Measurements from ENCODE around the gene ZFP57. TPM values are rescaled to one million over a fixed set of nuclear protein-coding genes. Genes with fewer than 3 reads are reported as not detected.

ZFP57 gene
- total RNA-seq, 4 donors from 2014 or later: 4.7 to 6.2 TPM; not detected in 2

DNA sequence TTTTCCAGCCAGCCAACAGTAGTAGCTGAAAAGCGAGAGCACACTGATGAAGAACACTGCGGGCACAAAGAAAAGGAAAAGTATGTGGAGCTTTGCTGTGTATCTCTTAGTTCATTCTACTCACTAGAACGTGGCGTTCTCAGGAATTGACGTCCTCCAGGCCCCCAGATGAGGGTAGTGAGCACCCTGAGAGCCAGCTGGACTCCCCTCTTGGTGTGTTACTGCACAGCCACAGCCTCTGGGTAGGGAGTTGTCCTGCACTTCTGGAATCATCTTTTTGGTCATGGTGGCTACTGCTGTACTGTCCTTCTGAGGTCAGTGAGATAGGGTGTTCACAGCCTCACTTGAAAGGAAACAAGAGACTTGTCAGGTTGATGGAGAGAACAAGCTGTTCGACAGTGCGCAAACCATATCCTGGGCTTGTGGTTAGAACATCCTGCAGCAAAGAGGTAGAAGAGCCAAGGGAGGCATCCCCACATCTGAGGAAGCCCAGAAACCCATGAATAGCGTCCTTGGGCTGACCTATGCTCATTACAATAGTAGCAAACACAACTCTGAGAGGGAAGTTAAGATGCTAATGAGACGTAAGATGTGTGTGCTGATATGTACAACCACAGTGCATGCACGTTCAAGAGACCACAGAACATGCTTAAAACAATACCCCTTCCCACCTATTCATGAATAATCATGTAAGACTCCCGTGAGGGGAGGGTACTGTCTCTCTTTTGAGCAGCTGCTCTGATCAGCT lies 27.7 kb upstream of the ZFP57 start:
- Histone ChIP-seq H3K36me3 (no peaks in the 10 kb centered on the region), H3K27me3 (peaks cover 48% of the 10 kb centered on the region), H3K4me3 (no peak overlapping the region), H3K9me3 (no peaks in the 10 kb centered on the region), H3K4me1 (no peaks in the 10 kb centered on the region), H3K27ac (no peak overlapping the region)
- no peak for ATAC-seq
- WGBS, 2 donors (ENCODE audit: low coverage in 1 of 2): 46 to 72% methylated on average over 6 to 8 of the region's 11 CpGs
- TF ChIP-seq, protein P1, sequence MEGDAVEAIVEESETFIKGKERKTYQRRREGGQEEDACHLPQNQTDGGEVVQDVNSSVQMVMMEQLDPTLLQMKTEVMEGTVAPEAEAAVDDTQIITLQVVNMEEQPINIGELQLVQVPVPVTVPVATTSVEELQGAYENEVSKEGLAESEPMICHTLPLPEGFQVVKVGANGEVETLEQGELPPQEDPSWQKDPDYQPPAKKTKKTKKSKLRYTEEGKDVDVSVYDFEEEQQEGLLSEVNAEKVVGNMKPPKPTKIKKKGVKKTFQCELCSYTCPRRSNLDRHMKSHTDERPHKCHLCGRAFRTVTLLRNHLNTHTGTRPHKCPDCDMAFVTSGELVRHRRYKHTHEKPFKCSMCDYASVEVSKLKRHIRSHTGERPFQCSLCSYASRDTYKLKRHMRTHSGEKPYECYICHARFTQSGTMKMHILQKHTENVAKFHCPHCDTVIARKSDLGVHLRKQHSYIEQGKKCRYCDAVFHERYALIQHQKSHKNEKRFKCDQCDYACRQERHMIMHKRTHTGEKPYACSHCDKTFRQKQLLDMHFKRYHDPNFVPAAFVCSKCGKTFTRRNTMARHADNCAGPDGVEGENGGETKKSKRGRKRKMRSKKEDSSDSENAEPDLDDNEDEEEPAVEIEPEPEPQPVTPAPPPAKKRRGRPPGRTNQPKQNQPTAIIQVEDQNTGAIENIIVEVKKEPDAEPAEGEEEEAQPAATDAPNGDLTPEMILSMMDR (IDR thresholded peaks at IDR 0.05): no peak
- TF ChIP-seq EP300 (IDR thresholded peaks at IDR 0.05): no peak
- no peak for TF ChIP-seq POLR2AphosphoS5 (IDR thresholded peaks at IDR 0.05)
- no peak for TF ChIP-seq POLR2A (IDR thresholded peaks at IDR 0.05)

DNA sequence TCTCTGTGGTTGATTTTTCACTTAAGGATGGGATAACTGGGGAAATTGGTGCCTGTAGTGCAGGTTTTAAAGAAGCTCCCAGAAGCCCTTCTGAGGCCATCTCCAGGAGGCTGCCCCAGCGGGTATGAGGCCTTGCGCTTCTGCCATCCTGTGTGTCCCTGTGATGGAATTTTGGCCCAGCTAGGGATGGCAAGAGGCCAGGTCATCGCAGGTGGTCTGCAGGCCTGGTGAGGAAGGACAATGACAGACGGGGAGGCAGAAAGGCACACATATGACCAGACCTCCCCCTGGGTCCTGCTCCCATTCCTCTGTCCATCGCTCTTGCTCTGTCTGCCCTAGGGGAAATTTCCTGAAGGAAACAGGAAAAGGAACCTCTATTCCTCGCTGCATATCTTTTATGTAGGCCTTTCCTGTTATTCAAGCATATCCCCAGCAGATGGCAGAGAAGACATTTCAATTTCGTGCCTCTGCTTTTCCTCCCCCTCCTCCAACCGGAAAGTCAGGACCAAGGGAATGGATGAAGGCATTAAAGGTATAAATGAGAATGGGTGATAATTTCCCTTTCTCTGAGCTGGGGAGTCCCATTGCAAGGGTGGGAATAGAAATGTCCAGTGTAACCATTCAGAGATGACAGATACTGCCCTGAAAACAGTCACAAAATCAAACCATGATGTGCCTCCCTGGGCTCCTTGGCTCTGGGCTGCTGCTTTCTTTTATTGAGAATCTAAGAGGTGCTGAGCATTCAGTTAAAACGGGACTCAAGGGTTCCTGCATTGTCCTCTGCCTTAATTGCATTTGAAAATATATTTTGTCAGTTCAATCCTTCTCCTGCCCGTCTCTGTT lies 24.7 kb upstream of the ZFP57 start:
- TF ChIP-seq, protein P1 (IDR thresholded peaks at IDR 0.05): peak; percentile 40 to 78 (median 66)
- no peak for TF ChIP-seq POLR2AphosphoS5 (IDR thresholded peaks at IDR 0.05)
- Histone ChIP-seq H3K4me1 (peaks cover 0 to 6% (median 0%) of the 10 kb centered on the region in 3 donors), H3K27me3 (peaks cover 65% of the 10 kb centered on the region), H3K9me3 (no peaks in the 10 kb centered on the region), H3K36me3 (no peaks in the 10 kb centered on the region), H3K27ac (no peak overlapping the region), H3K4me3 (no peak overlapping the region)
- WGBS, 2 donors (ENCODE audit: low coverage in 1 of 2): 19 to 42% methylated on average over 6 to 7 of the region's 10 CpGs
- ATAC-seq: no peak

DNA sequence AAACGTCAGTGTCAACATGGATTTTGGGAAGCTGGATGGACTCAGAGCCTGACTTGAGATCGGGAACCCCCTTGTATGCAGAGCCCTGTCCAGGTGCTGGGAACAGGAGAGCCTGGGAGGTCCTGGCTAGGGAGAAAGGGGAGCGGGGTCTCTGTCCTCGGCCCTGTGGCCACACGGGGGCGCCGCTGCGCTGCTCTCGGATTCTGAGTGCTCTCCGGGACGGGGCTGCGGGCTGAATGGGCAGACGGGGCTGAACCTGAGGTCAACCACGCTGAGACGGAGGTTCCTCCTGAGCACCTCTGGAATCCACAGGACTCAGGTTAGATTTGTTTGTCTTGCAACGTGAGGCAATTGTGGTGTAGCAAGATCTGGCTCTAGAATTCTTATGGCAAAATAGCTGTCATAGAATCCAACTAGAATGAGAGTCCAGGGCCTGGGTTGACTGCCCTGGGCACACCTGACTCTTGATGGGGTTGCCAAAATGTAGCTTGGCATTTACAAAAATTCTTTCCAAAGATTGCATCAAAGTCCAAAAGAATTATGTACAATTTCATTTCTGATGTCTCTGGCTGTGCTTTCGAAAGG lies 21.7 kb upstream of the ZFP57 start:
- Histone ChIP-seq H3K36me3 (no peaks in the 10 kb centered on the region), H3K27me3 (peaks cover 42% of the 10 kb centered on the region), H3K9me3 (no peaks in the 10 kb centered on the region), H3K4me1 (peaks cover 0 to 6% (median 0%) of the 10 kb centered on the region in 3 donors), H3K27ac (no peak overlapping the region), H3K4me3 (no peak overlapping the region)
- TF ChIP-seq POLR2A (IDR thresholded peaks at IDR 0.05) (no peak), EP300 (IDR thresholded peaks at IDR 0.05) (no peak), POLR2AphosphoS5 (IDR thresholded peaks at IDR 0.05) (no peak)
- TF ChIP-seq, protein P1 (IDR thresholded peaks at IDR 0.05): peak in 2 of 4 experiments; percentile 42 to 62
- 80 to 88% methylated on average over 1 to 2 of the region's 17 CpGs for WGBS, 2 donors (ENCODE audit: low coverage in 1 of 2)
- ATAC-seq: no peak

DNA sequence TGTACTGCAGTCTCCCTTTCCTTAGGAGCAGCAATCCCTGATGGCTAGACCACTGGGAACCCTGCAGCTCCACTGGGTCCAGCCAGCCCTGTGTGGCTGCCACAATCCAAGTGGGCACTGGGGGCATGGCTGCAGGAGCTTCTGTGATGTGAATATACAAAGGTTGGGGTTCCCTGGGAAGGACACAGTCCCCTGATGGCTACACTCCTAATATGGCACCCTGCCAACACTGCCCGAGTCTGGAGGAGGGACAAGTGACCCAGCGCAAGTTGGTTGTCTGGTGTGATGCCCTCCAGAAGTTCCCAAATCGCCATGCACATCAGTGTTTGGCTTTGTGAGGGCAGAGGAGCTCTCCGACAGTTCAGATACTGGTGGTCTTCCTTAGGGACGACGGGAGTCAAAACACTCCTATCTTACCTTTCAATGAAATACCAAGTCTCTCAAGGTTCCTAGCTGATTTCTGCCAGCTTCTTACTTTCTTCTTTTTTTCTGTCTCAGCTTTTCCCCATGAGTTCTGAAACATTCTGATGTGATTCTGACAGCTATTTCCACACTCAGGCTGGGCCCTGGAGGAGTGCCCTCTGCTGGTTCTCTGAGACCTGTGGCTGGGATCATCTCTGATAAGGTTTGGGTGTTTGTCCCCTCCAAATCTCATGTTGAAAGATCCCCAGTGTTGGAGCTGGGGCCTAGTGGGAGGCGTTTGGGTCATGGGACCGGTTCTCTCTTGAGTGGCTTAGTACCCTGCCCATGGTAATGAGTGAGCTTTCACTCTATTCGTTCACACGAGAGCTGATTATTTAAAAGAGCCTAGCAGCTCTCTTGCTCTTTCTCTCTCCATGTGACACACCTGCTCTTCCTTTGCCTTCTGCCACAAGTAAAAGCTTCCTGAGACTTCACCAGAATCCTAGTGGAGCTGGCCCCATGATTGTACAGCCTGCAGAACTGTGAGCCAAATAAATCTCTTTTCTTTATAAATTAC lies 15.5 kb upstream of the ZFP57 start:
- no peaks in the 10 kb centered on the region for H3K36me3 ChIP-seq
- peaks cover 0 to 5% (median 0%) of the 10 kb centered on the region in 3 donors for H3K9me3 ChIP-seq
- no peak for ATAC-seq
- TF ChIP-seq POLR2AphosphoS5 (IDR thresholded peaks at IDR 0.05) (no peak), POLR2A (IDR thresholded peaks at IDR 0.05) (no peak), EP300 (IDR thresholded peaks at IDR 0.05) (no peak)
- TF ChIP-seq, protein P1 (IDR thresholded peaks at IDR 0.05): peak; percentile 8 to 39 (median 16)
- H3K4me1 ChIP-seq: no peaks in the 10 kb centered on the region
- no peaks in the 10 kb centered on the region for H3K27me3 ChIP-seq
- H3K27ac ChIP-seq: no peak overlapping the region
- H3K4me3 ChIP-seq: no peak overlapping the region
- 72 to 75% methylated on average over 4 to 6 of the region's 10 CpGs for WGBS, 2 donors (ENCODE audit: low coverage in 1 of 2)

Data from gastroesophageal sphincter (tissue), 4 donors.